ENCODE data around the gene RTL9.

DNA sequence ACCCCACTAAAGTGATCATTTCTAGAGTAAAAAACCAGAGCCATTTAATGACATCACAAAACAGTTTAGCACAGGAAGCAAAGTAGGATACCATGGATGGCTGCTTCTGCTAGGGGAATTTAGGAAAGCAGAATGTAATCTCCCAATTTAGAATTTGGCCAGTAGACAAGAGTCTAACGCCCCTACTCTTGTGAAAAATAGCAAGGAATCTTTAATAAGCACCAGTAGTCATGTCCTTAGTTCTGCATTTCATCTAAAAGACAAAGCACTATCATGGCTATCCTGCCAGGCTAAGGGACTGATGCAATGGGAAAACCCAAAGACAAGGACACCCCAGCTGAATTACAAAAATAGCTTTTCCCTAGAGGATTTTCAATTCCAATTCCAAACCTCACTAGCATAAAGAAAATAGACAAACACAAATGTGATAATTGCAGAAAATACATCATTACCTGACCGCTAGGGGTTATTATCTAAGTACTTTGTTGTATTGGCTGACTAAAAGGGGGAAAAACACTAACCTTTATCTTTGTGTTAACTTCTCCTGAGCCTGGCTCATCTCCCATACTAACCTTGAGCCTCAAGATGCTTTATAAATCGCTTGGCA, 38.2 kb upstream of the RTL9 start:
- no peak for TF ChIP-seq POLR2A (IDR thresholded peaks at IDR 0.05)
- TF ChIP-seq, protein P1, sequence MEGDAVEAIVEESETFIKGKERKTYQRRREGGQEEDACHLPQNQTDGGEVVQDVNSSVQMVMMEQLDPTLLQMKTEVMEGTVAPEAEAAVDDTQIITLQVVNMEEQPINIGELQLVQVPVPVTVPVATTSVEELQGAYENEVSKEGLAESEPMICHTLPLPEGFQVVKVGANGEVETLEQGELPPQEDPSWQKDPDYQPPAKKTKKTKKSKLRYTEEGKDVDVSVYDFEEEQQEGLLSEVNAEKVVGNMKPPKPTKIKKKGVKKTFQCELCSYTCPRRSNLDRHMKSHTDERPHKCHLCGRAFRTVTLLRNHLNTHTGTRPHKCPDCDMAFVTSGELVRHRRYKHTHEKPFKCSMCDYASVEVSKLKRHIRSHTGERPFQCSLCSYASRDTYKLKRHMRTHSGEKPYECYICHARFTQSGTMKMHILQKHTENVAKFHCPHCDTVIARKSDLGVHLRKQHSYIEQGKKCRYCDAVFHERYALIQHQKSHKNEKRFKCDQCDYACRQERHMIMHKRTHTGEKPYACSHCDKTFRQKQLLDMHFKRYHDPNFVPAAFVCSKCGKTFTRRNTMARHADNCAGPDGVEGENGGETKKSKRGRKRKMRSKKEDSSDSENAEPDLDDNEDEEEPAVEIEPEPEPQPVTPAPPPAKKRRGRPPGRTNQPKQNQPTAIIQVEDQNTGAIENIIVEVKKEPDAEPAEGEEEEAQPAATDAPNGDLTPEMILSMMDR (IDR thresholded peaks at IDR 0.05): peak in 1 of 6 experiments; percentile 7

Data from adrenal gland (tissue), 5 donors.